Panc1 (cell line): ENCODE measurements around the gene GRM4. TPM values are rescaled to one million over a fixed set of nuclear protein-coding genes. Genes with fewer than 3 reads are reported as not detected.
A peak's percentile ranks its signal among the peaks of the same experiment; 100 is the strongest.

Source experiments
- ATAC-seq: fragments of 200-7000 bp; cut with Tn5 transposase; 2 replicates; pipeline ENCODE4 v1.9.1; 2020; ENCODE audit warnings: mild to moderate bottlenecking, moderate library complexity
- BruUV-seq: library from RNA; stranded (reverse); fragments of 400-500 nt; replicated peaks from 2 replicates; lab custom pipeline; 2021; lab: Mats Ljungman, UMichigan
- CTCF ChIA-PET: fragments of 300-600 bp; sonication (Branson Sonifier 250); formaldehyde crosslinking; loops from one replicate; lab custom pipeline; 2022; ENCODE audit warnings: antibody characterized with exemption; lab: Charles Lee
- POLR2A ChIA-PET: fragments of 300-600 bp; sonication (Branson Sonifier 250); formaldehyde crosslinking; loops from one replicate; lab custom pipeline; 2022; ENCODE audit warnings: antibody characterized with exemption; lab: Charles Lee
- DNase-seq: peaks from one replicate; pipeline ENCODE4 v3.0.0-alpha.2; 2010; ENCODE audit warnings: low read depth, low spot score
- H3K27ac ChIP-seq: 2 replicates; pipeline ENCODE4 v1.5.1; 2011; ENCODE audit warnings: mild to moderate bottlenecking, low read length, inconsistent platforms
- H3K27me3 ChIP-seq: fragments of 200-500 bp; sonication (Bioruptor generic); 2 replicates; pipeline ENCODE4 v1.6.0; 2014; ENCODE audit warnings: low read length, inconsistent platforms; ENCODE audit not compliant: control insufficient read depth, insufficient read depth
- H3K36me3 ChIP-seq: fragments of 200-500 bp; sonication (Bioruptor generic); 2 replicates; pipeline ENCODE4 v1.5.1; 2014; ENCODE audit warnings: inconsistent platforms, mild to moderate bottlenecking, low read length, moderate library complexity; ENCODE audit not compliant: control insufficient read depth, insufficient read depth
- H3K4me1 ChIP-seq: 2 replicates; pipeline ENCODE4 v1.5.1; 2011; ENCODE audit warnings: inconsistent platforms, mild to moderate bottlenecking, low read length, moderate library complexity; ENCODE audit not compliant: control insufficient read depth, insufficient read depth
- H3K4me3 ChIP-seq, 2 experiments: 2 replicates each; pipeline ENCODE4 v1.5.1; 2011 to 2012; ENCODE audit warnings: low read depth in 2 of 2, low read length in 2 of 2, mild to moderate bottlenecking in 2 of 2, inconsistent platforms in 1 of 2, moderate library complexity in 1 of 2
- H3K9me3 ChIP-seq: fragments of 200-500 bp; sonication (Bioruptor generic); 2 replicates; pipeline ENCODE4 v1.5.1; 2014; ENCODE audit warnings: low read depth, mild to moderate bottlenecking, inconsistent platforms, low read length, moderate library complexity; ENCODE audit not compliant: control insufficient read depth, insufficient read depth
- CTCF ChIP-seq: fragments of 450-650 bp; IDR thresholded peaks from 2 replicates; pipeline ENCODE4 v1.5.1; 2017; ENCODE audit warnings: mild to moderate bottlenecking
- POLR2AphosphoS5 ChIP-seq: IDR thresholded peaks from 2 replicates; pipeline ENCODE4 v1.6.1; 2012; ENCODE audit warnings: mild to moderate bottlenecking, low read depth, low read length, moderate library complexity
- SIN3A ChIP-seq: IDR thresholded peaks from 2 replicates; pipeline ENCODE4 v1.6.1; 2012; ENCODE audit warnings: low read depth, mild to moderate bottlenecking, low read length, moderate library complexity, borderline replicate concordance; ENCODE audit not compliant: insufficient read depth
- in situ Hi-C: cut with HindIII; loops from 2 replicates; pipeline ENCODE4 v1.10.0; 2016; ENCODE audit warnings: low sequenced_read_pairs, low pct_unique_long_range_greater_than_20kb
- intact Hi-C: fragments of 100-400 bp; cut with micrococcal nuclease; formaldehyde crosslinking; loops from one replicate; pipeline ENCODE4 v1.10.0; 2022; ENCODE audit not compliant: unreplicated experiment
- total RNA-seq: library from RNA; stranded (reverse); gene quantifications from one replicate; pipeline ENCODE4 v1.2.1, GENCODE V29; 2021; ENCODE audit not compliant: unreplicated experiment
- TF ChIP-seq, protein P1 (sequence below), 2 experiments: IDR thresholded peaks; 2 replicates each; pipeline ENCODE4 v1.6.1; 2011 to 2012; ENCODE audit warnings: low read depth in 2 of 2, control low read depth in 1 of 2, low read length in 1 of 2, mild to moderate bottlenecking in 1 of 2, moderate library complexity in 1 of 2; ENCODE audit not compliant: insufficient read depth in 1 of 2

GRM4 gene
- total RNA-seq, 1 experiment from 2014 or later: 1.3 TPM

GRCh38 chr6:33994472-33995308 lies 151.2 kb downstream of the GRM4 start:
- H3K36me3 ChIP-seq: no peaks in the 10 kb centered on the region
- POLR2A ChIA-PET: no interaction called here
- no peak for TF ChIP-seq POLR2AphosphoS5
- in situ Hi-C loops (no loop called here), intact Hi-C loops (no loop called here)
- BruUV-seq: no TSS peak
- H3K27ac ChIP-seq: no peak overlapping the region
- CTCF ChIA-PET: no interaction called here
- no peaks in the 10 kb centered on the region for H3K4me1 ChIP-seq
- H3K4me3 ChIP-seq: no peak overlapping the region
- ATAC-seq (peak; percentile 48; the same call in 1 of the 2 replicates), DNase-seq (no peak)
- H3K9me3 ChIP-seq: peaks cover 4% of the 10 kb centered on the region; the same call in 1 of the 2 replicates
- H3K27me3 ChIP-seq: no peaks in the 10 kb centered on the region

DNA sequence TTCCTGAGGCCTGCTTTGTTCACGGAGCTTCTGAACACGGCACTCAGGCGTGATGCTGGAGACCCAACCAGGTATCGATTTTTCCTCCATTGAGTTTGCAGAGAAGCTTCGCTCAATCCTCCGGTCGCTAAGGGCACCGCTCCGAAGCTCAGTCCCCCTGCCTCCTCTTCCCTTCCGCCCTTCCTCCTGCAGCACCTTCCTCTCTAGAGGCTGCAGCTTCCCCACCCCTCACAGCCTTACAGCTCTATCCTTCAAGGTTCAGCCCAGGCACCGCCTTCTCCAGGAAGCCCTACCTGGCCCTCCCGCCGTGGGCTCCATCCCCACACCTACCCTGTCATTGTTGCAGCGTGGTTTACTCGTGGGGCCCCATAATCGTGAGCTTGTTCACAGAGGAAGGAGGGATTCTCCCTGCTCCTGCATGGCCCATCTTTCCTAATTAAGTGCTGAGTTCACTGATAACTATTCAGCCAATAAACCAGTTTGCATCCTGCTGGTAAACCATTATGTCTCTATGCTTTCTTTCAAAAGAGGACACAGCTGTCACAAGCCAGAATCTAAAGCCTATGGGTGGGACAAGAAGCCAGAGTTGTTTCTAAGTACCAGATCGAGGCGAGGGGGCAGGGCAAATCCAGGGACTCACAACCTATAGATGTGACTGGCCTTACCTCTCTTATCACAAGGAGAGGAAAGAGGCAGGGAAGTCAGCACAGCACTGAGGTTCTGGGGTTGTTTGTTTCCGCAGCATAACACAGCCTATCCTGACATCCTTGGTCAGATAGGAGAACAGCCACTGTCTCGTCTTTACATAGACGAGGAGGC lies 152.0 kb downstream of the GRM4 start:
- H3K4me1 ChIP-seq: peaks cover 2% of the 10 kb centered on the region; the same call in 1 of the 2 replicates
- H3K27me3 ChIP-seq: no peaks in the 10 kb centered on the region
- H3K27ac ChIP-seq: no peak overlapping the region
- no peak for ATAC-seq
- no peak for TF ChIP-seq CTCF
- TF ChIP-seq, protein P1, sequence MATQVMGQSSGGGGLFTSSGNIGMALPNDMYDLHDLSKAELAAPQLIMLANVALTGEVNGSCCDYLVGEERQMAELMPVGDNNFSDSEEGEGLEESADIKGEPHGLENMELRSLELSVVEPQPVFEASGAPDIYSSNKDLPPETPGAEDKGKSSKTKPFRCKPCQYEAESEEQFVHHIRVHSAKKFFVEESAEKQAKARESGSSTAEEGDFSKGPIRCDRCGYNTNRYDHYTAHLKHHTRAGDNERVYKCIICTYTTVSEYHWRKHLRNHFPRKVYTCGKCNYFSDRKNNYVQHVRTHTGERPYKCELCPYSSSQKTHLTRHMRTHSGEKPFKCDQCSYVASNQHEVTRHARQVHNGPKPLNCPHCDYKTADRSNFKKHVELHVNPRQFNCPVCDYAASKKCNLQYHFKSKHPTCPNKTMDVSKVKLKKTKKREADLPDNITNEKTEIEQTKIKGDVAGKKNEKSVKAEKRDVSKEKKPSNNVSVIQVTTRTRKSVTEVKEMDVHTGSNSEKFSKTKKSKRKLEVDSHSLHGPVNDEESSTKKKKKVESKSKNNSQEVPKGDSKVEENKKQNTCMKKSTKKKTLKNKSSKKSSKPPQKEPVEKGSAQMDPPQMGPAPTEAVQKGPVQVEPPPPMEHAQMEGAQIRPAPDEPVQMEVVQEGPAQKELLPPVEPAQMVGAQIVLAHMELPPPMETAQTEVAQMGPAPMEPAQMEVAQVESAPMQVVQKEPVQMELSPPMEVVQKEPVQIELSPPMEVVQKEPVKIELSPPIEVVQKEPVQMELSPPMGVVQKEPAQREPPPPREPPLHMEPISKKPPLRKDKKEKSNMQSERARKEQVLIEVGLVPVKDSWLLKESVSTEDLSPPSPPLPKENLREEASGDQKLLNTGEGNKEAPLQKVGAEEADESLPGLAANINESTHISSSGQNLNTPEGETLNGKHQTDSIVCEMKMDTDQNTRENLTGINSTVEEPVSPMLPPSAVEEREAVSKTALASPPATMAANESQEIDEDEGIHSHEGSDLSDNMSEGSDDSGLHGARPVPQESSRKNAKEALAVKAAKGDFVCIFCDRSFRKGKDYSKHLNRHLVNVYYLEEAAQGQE (IDR thresholded peaks at IDR 0.05; ENCODE audit: insufficient read depth in 1 of 2, low read depth in 2 of 2, low read length in 1 of 2): no peak
- no peak for TF ChIP-seq SIN3A
- no peaks in the 10 kb centered on the region for H3K36me3 ChIP-seq
- ChIA-PET CTCF (no interaction called here), POLR2A (no interaction called here)
- intact Hi-C loops (no loop called here), in situ Hi-C loops (no loop called here)
- no TSS peak for BruUV-seq
- no peak for DNase-seq
- H3K4me3 ChIP-seq: no peak overlapping the region
- peaks cover 4% of the 10 kb centered on the region; the same call in 1 of the 2 replicates for H3K9me3 ChIP-seq
